K562 (cell line): ENCODE results near the gene TMEM87B.

Experiments
- ARHGAP35 ChIP-seq: fragments of 450-650 bp; IDR thresholded peaks from 2 replicates; pipeline ENCODE4 v1.6.1; 2018; ENCODE audit not compliant: partially characterized antibody
- CEBPB ChIP-seq: fragments of 450-650 bp; IDR thresholded peaks from 2 replicates; pipeline ENCODE4 v1.6.1; 2016; ENCODE audit warnings: missing genetic modification characterization, missing compliant biosample characterization
- CREM ChIP-seq: IDR thresholded peaks from 2 replicates; pipeline ENCODE4 v1.6.1; 2014; ENCODE audit warnings: antibody characterized with exemption, low read depth
- EGR1 ChIP-seq: fragments of 450-650 bp; conservative IDR thresholded peaks from 2 replicates; pipeline ENCODE4 v1.6.1; 2017; ENCODE audit warnings: mild to moderate bottlenecking
- ELF4 ChIP-seq: fragments of 450-650 bp; formaldehyde crosslinking; IDR thresholded peaks from 2 replicates; pipeline ENCODE4 v1.4.0; 2022; ENCODE audit warnings: missing genetic modification characterization
- FOSL1 ChIP-seq: fragments of 200-800 bp; sonication (Bioruptor generic); conservative IDR thresholded peaks from 2 replicates; pipeline ENCODE4 v1.6.1; 2016; ENCODE audit warnings: missing genetic modification characterization, missing compliant biosample characterization
- HMG20A ChIP-seq: fragments of 450-650 bp; formaldehyde crosslinking; conservative IDR thresholded peaks from 2 replicates; pipeline ENCODE4 v1.4.0; 2020; ENCODE audit warnings: mild to moderate bottlenecking, mixed read lengths
- MCM7 ChIP-seq, 2 experiments: fragments of 450-650 bp; IDR thresholded peaks; 2 replicates each; pipeline ENCODE4 v1.6.1; 2016 to 2018
- PURB ChIP-seq: sonication (generic); formaldehyde crosslinking; IDR thresholded peaks from 2 replicates; pipeline ENCODE4 v1.9.0; 2021; ENCODE audit warnings: low read depth, mild to moderate bottlenecking, missing genetic modification reagents
- ZFX ChIP-seq: sonication (generic); formaldehyde crosslinking; IDR thresholded peaks from 2 replicates; pipeline ENCODE4 v1.8.0; 2022; ENCODE audit warnings: mild to moderate bottlenecking, missing genetic modification reagents, moderate library complexity
- TF ChIP-seq, protein P1 (sequence below), 3 experiments: IDR thresholded peaks in 2 of 3; conservative IDR thresholded peaks in 1 of 3; 2 replicates each; pipeline ENCODE4 v1.5.1; 2011 to 2012; ENCODE audit warnings: low read length in 3 of 3, mild to moderate bottlenecking in 3 of 3, control low read depth in 2 of 3, improper control_type of control experiment in 1 of 3, inconsistent platforms in 1 of 3, low read depth in 1 of 3, mixed read lengths in 1 of 3, moderate library complexity in 1 of 3; ENCODE audit not compliant: insufficient read depth in 2 of 3

DNA sequence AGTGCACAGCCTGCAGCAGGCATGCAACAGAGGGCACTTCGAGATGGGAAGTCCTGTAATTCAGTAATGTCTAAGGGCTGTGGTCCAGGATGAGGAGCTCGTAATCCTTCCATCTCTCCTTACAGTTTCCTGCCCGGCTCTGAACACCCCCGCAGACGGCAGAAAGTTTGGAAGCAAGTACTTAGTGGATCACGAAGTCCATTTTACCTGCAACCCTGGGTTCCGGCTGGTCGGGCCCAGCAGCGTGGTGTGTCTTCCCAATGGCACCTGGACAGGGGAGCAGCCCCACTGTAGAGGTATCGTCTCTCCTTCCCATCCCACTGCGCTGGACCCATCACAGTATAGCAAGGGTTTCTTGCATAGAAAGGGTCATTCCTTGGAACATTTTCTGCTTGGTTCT, 109.8 kb downstream of the TMEM87B start:
- TF ChIP-seq PURB (CRISPR knock-in tag) (no peak), FOSL1 (tag) (no peak), EGR1 (no peak), HMG20A (CRISPR knock-in tag) (no peak), ARHGAP35 (no peak), CEBPB (no peak), CREM (no peak), ELF4 (CRISPR knock-in tag) (no peak), MCM7 (IDR thresholded peaks at IDR 0.05) (no peak), ZFX (CRISPR knock-in tag) (no peak)
- TF ChIP-seq, protein P1, sequence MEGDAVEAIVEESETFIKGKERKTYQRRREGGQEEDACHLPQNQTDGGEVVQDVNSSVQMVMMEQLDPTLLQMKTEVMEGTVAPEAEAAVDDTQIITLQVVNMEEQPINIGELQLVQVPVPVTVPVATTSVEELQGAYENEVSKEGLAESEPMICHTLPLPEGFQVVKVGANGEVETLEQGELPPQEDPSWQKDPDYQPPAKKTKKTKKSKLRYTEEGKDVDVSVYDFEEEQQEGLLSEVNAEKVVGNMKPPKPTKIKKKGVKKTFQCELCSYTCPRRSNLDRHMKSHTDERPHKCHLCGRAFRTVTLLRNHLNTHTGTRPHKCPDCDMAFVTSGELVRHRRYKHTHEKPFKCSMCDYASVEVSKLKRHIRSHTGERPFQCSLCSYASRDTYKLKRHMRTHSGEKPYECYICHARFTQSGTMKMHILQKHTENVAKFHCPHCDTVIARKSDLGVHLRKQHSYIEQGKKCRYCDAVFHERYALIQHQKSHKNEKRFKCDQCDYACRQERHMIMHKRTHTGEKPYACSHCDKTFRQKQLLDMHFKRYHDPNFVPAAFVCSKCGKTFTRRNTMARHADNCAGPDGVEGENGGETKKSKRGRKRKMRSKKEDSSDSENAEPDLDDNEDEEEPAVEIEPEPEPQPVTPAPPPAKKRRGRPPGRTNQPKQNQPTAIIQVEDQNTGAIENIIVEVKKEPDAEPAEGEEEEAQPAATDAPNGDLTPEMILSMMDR (IDR thresholded peaks at IDR 0.05 in 2 of 3, conservative IDR thresholded peaks at IDR 0.05 in 1 of 3; ENCODE audit: insufficient read depth in 2 of 3, low read depth in 1 of 3, low read length in 3 of 3), result no peak
